HUES6 (cell line): Measurements from ENCODE around the gene STOML1.

Experiments used
- H3K27ac ChIP-seq: 2 replicates; pipeline ENCODE4 v1.7.0; 2013; ENCODE audit warnings: low read depth, mild to moderate bottlenecking, low read length, inconsistent platforms
- H3K27me3 ChIP-seq: 2 replicates; pipeline ENCODE4 v1.6.1; 2013; ENCODE audit warnings: low read length; ENCODE audit not compliant: control insufficient read depth, insufficient read depth
- H3K36me3 ChIP-seq: 2 replicates; pipeline ENCODE4 v1.6.1; 2013; ENCODE audit warnings: low read length; ENCODE audit not compliant: control insufficient read depth, insufficient read depth
- H3K4me1 ChIP-seq: 2 replicates; pipeline ENCODE4 v1.6.1; 2013; ENCODE audit warnings: low read length; ENCODE audit not compliant: control insufficient read depth, insufficient read depth
- H3K4me3 ChIP-seq: 2 replicates; pipeline ENCODE4 v1.5.1; 2013; ENCODE audit warnings: low read depth, low read length
- H3K9ac ChIP-seq: one replicate; pipeline ENCODE4 v1.6.1; 2013; ENCODE audit warnings: mild to moderate bottlenecking, low read length
- H3K9me3 ChIP-seq: 2 replicates; pipeline ENCODE4 v1.6.1; 2013; ENCODE audit warnings: low read depth, low read length; ENCODE audit not compliant: control insufficient read depth, insufficient read depth

Gene STOML1

GRCh38 chr15:73936181-73936580, 55.9 kb downstream of the STOML1 start:
- Histone ChIP-seq H3K27me3 (no peaks in the 10 kb centered on the region), H3K4me3 (no peak overlapping the region), H3K4me1 (peaks cover 29% of the 10 kb centered on the region), H3K9ac (no peak overlapping the region), H3K36me3 (no peaks in the 10 kb centered on the region), H3K9me3 (no peaks in the 10 kb centered on the region), H3K27ac (no peak overlapping the region)

- Histone ChIP-seq H3K27me3 (no peaks in the 10 kb centered on the region), H3K36me3 (no peaks in the 10 kb centered on the region), H3K4me1 (peaks cover 24% of the 10 kb centered on the region), H3K4me3 (no peak overlapping the region), H3K27ac (no peak overlapping the region), H3K9ac (no peak overlapping the region), H3K9me3 (no peaks in the 10 kb centered on the region)
Observed at GRCh38 chr15:73935547-73935946, 56.5 kb downstream of the STOML1 start.

- no peak overlapping the region for H3K4me3 ChIP-seq
- H3K27ac ChIP-seq = no peak overlapping the region
- no peaks in the 10 kb centered on the region for H3K27me3 ChIP-seq
- no peaks in the 10 kb centered on the region for H3K36me3 ChIP-seq
- H3K4me1 ChIP-seq = peaks cover 21% of the 10 kb centered on the region
- no peaks in the 10 kb centered on the region for H3K9me3 ChIP-seq
- no peak overlapping the region for H3K9ac ChIP-seq
Observed at GRCh38 chr15:73934281-73934680, 57.8 kb downstream of the STOML1 start.

GRCh38 chr15:73932381-73933191, 59.5 kb downstream of the STOML1 start:
- Histone ChIP-seq H3K4me3 (no peak overlapping the region), H3K27me3 (no peaks in the 10 kb centered on the region)

GRCh38 chr15:73931441-73931840, 60.7 kb downstream of the STOML1 start:
- Histone ChIP-seq H3K9ac (no peak overlapping the region), H3K4me3 (no peak overlapping the region), H3K36me3 (no peaks in the 10 kb centered on the region), H3K4me1 (peaks cover 25% of the 10 kb centered on the region), H3K27me3 (no peaks in the 10 kb centered on the region), H3K27ac (no peak overlapping the region), H3K9me3 (no peaks in the 10 kb centered on the region)

More at GRCh38 chr15:73932381-73933191, 59.5 kb downstream of the STOML1 start:
- no peak overlapping the region for H3K9ac ChIP-seq
- no peaks in the 10 kb centered on the region for H3K9me3 ChIP-seq
- no peak overlapping the region for H3K27ac ChIP-seq
- H3K36me3 ChIP-seq = no peaks in the 10 kb centered on the region
- H3K4me1 ChIP-seq = peaks cover 27% of the 10 kb centered on the region

GRCh38 chr15:73930790-73931281, 61.3 kb downstream of the STOML1 start:
- Histone ChIP-seq H3K9ac (no peak overlapping the region), H3K4me1 (peaks cover 25% of the 10 kb centered on the region), H3K27me3 (no peaks in the 10 kb centered on the region), H3K4me3 (no peak overlapping the region), H3K27ac (no peak overlapping the region), H3K36me3 (no peaks in the 10 kb centered on the region), H3K9me3 (no peaks in the 10 kb centered on the region)

DNA sequence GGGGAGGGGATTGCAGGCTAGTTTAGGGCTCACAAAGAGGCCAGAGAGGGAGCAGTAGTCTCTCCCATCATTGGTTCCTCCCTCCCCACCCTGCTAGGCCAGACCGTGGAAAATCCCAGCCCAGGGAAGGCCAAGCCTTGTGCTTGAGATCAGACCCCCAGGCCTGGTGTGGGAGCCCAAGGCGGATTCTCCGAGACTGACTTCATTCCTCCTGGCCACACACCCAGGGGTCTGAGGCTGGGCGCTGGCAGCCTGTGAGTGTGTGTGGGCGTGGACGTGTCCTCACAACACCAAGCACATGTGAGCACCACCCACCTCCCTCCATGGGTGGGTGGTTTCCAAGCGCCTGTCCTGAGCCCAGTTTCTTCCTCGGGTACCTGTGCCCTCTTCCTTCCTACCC, 61.7 kb downstream of the STOML1 start:
- Histone ChIP-seq H3K4me3 (no peak overlapping the region), H3K9ac (no peak overlapping the region), H3K9me3 (no peaks in the 10 kb centered on the region), H3K27ac (no peak overlapping the region), H3K27me3 (no peaks in the 10 kb centered on the region), H3K4me1 (peaks cover 25% of the 10 kb centered on the region), H3K36me3 (no peaks in the 10 kb centered on the region)

- Histone ChIP-seq H3K36me3 (no peaks in the 10 kb centered on the region), H3K9ac (no peak overlapping the region), H3K27ac (no peak overlapping the region), H3K4me1 (peaks cover 32% of the 10 kb centered on the region), H3K4me3 (no peak overlapping the region), H3K9me3 (no peaks in the 10 kb centered on the region), H3K27me3 (no peaks in the 10 kb centered on the region)
Observed at GRCh38 chr15:73928971-73929627, 63.0 kb downstream of the STOML1 start.
